IMR-90 (cell line): ENCODE measurements around the gene METTL4. TPM values are rescaled to one million over a fixed set of nuclear protein-coding genes. Genes with fewer than 3 reads are reported as not detected.
A peak's percentile ranks its signal among the peaks of the same experiment; 100 is the strongest.

Experiments used
- ATAC-seq: fragments of 200-7000 bp; cut with Tn5 transposase; 2 replicates; pipeline ENCODE4 v1.9.1; 2020; ENCODE audit warnings: low read depth, mild to moderate bottlenecking, moderate library complexity
- BruUV-seq: library from RNA; stranded (reverse); fragments of 400-500 nt; replicated peaks from 2 replicates; lab custom pipeline; 2021; lab: Mats Ljungman, UMichigan
- CTCF ChIA-PET: fragments of 300-600 bp; formaldehyde crosslinking; extraction: SDS; loops from one replicate; lab custom pipeline; 2021; ENCODE audit warnings: antibody characterized with exemption; lab: Yijun Ruan, JAX
- POLR2A ChIA-PET: fragments of 300-600 bp; sonication (Branson Sonifier 250); formaldehyde crosslinking; loops from one replicate; lab custom pipeline; 2022; ENCODE audit warnings: antibody characterized with exemption; ENCODE audit not compliant: unreplicated experiment; lab: Charles Lee
- DNase-seq: peaks from one replicate; pipeline ENCODE4 v3.0.0; 2013
- H2AFZ ChIP-seq: replicated peaks from 2 replicates; pipeline ENCODE3; 2013; ENCODE audit warnings: low read length, mild to moderate bottlenecking; ENCODE audit not compliant: poor library complexity
- H2AK5ac ChIP-seq: 2 replicates; pipeline ENCODE4 v1.6.1; 2013; ENCODE audit warnings: low read depth, low read length, inconsistent platforms
- H2AK9ac ChIP-seq: replicated peaks from 2 replicates; pipeline ENCODE3; 2013; ENCODE audit warnings: mild to moderate bottlenecking, low read depth, low read length, moderate library complexity; ENCODE audit not compliant: poor library complexity
- H2BK120ac ChIP-seq: 2 replicates; pipeline ENCODE4 v1.6.1; 2013; ENCODE audit warnings: low read depth, low read length, inconsistent platforms
- H2BK15ac ChIP-seq: 3 replicates; pipeline ENCODE4 v1.6.1; 2013; ENCODE audit warnings: low read depth, low read length, inconsistent platforms
- H2BK20ac ChIP-seq: 2 replicates; pipeline ENCODE4 v1.6.1; 2013; ENCODE audit warnings: low read depth, mild to moderate bottlenecking, inconsistent platforms, low read length, moderate library complexity
- H2BK5ac ChIP-seq: 2 replicates; pipeline ENCODE4 v1.6.1; 2013; ENCODE audit warnings: mild to moderate bottlenecking, low read depth, low read length, inconsistent platforms; ENCODE audit not compliant: poor library complexity, severe bottlenecking
- H3K14ac ChIP-seq: replicated peaks from 2 replicates; pipeline ENCODE4 v1.6.1; 2013; ENCODE audit warnings: low read depth, low read length, inconsistent platforms
- H3K18ac ChIP-seq: 2 replicates; pipeline ENCODE4 v1.6.1; 2013; ENCODE audit warnings: low read depth, low read length, control low read depth
- H3K23ac ChIP-seq: 2 replicates; pipeline ENCODE4 v1.6.1; 2013; ENCODE audit warnings: low read depth, low read length, inconsistent platforms
- H3K27ac ChIP-seq: 2 replicates; pipeline ENCODE4 v1.5.1; 2013; ENCODE audit warnings: mild to moderate bottlenecking, control low read depth, low read length; ENCODE audit not compliant: insufficient read depth
- H3K27me3 ChIP-seq: 2 replicates; pipeline ENCODE4 v1.6.1; 2013; ENCODE audit warnings: low read length; ENCODE audit not compliant: control insufficient read depth, insufficient read depth
- H3K36me3 ChIP-seq: 2 replicates; pipeline ENCODE4 v1.6.1; 2013; ENCODE audit warnings: low read length, mixed read lengths; ENCODE audit not compliant: control insufficient read depth, insufficient read depth
- H3K4ac ChIP-seq: 2 replicates; pipeline ENCODE4 v1.6.1; 2013; ENCODE audit warnings: low read depth, low read length, inconsistent platforms
- H3K4me1 ChIP-seq: 2 replicates; pipeline ENCODE4 v1.6.1; 2013; ENCODE audit warnings: low read length, mixed read lengths; ENCODE audit not compliant: control insufficient read depth, insufficient read depth
- H3K4me2 ChIP-seq: 2 replicates; pipeline ENCODE4 v1.6.1; 2013; ENCODE audit warnings: low read depth, mild to moderate bottlenecking, control low read depth, low read length, moderate library complexity
- H3K4me3 ChIP-seq: 2 replicates; pipeline ENCODE4 v1.5.1; 2013; ENCODE audit warnings: low read depth, mild to moderate bottlenecking, control low read depth, low read length, moderate library complexity; ENCODE audit not compliant: insufficient read depth
- H3K56ac ChIP-seq: 2 replicates; pipeline ENCODE4 v1.6.1; 2013; ENCODE audit warnings: low read length, inconsistent platforms; ENCODE audit not compliant: insufficient read depth; ENCODE audit errors: extremely low read depth
- H3K79me1 ChIP-seq, 2 experiments: 2 replicates each; pipeline ENCODE4 v1.6.1; 2013; ENCODE audit warnings: low read length in 2 of 2, inconsistent platforms in 1 of 2, low read depth in 1 of 2
- H3K9ac ChIP-seq: 2 replicates; pipeline ENCODE4 v1.6.1; 2013; ENCODE audit warnings: low read depth, low read length, control low read depth
- H3K9me1 ChIP-seq: 2 replicates; pipeline ENCODE4 v1.6.1; 2013; ENCODE audit warnings: low read length, inconsistent platforms; ENCODE audit not compliant: insufficient read depth
- H3K9me3 ChIP-seq: 2 replicates; pipeline ENCODE4 v1.6.1; 2013; ENCODE audit warnings: low read length; ENCODE audit not compliant: control insufficient read depth, insufficient read depth
- H4K20me1 ChIP-seq: 2 replicates; pipeline ENCODE4 v1.6.1; 2013; ENCODE audit warnings: low read length, inconsistent platforms; ENCODE audit not compliant: insufficient read depth
- H4K5ac ChIP-seq: 2 replicates; pipeline ENCODE4 v1.6.1; 2013; ENCODE audit warnings: mild to moderate bottlenecking, low read depth, low read length, control low read depth
- H4K8ac ChIP-seq, 2 experiments: 2 replicates each; pipeline ENCODE4 v1.6.1; 2013; ENCODE audit warnings: low read depth in 2 of 2, low read length in 2 of 2, control low read depth in 1 of 2, inconsistent platforms in 1 of 2
- H4K91ac ChIP-seq: 2 replicates; pipeline ENCODE4 v1.6.1; 2013; ENCODE audit warnings: low read depth, low read length, inconsistent platforms; ENCODE audit not compliant: insufficient read depth
- MAFK ChIP-seq: IDR thresholded peaks from 2 replicates; pipeline ENCODE4 v1.6.1; 2012; ENCODE audit warnings: low read depth, low read length, improper control_type of control experiment
- RCOR1 ChIP-seq: IDR thresholded peaks from 2 replicates; pipeline ENCODE4 v1.6.1; 2012; ENCODE audit warnings: mild to moderate bottlenecking, low read length, improper control_type of control experiment; ENCODE audit not compliant: insufficient replicate concordance
- WGBS, 2 experiments: methylation state at CpG; one replicate each; pipeline versions ENCODE4 v1.1.5 to v1.1.7; 2013; ENCODE audit warnings: missing lambda C conversion rate in 2 of 2; ENCODE audit not compliant: insufficient read length in 1 of 2; ENCODE audit errors: extremely low coverage in 2 of 2; 5-methylcytosine and 5-hydroxymethylcytosine counted together
- dilution Hi-C: fragments of 300-500 bp; cut with HindIII; formaldehyde crosslinking; loops from one replicate; pipeline ENCODE4 v1.14.3; 2018; ENCODE audit warnings: low sequenced_read_pairs; ENCODE audit not compliant: unreplicated experiment
- in situ Hi-C: fragments of 300-500 bp; cut with MboI; formaldehyde crosslinking; loops from 3 replicates; pipeline ENCODE4 v1.14.3; 2019; ENCODE audit warnings: low sequenced_read_pairs, inconsistent platforms, mixed read lengths
- intact Hi-C: fragments of 100-400 bp; cut with micrococcal nuclease; formaldehyde crosslinking; loops from 2 replicates; pipeline ENCODE4 v1.10.0; 2022
- polyA plus RNA-seq, 3 experiments: library from polyadenylated mRNA; depleted of rRNA; stranded (reverse); fragments of >200 nt; gene quantifications; 2 replicates each; pipeline ENCODE4 v1.2.3, GENCODE V29; 2012; ENCODE audit warnings: low replicate concordance in 1 of 3
- total RNA-seq: library from RNA; depleted of rRNA; stranded (reverse); fragments of >200 nt; gene quantifications from 2 replicates; pipeline ENCODE4 v1.2.3, GENCODE V29; 2012

METTL4 gene
- total and polyA plus RNA-seq, 2 of the 4 experiments (the other 2 are of a cell fraction): 4.9 to 5.4 TPM

GRCh38 chr18:2589345-2590068 lies 18.2 kb upstream of the METTL4 start:
- no peak overlapping the region for H2BK20ac ChIP-seq
- H3K23ac ChIP-seq: peak overlapping the region; percentile 82; the same call in 1 of the 2 replicates
- H3K4ac ChIP-seq: no peak overlapping the region
- H2AFZ ChIP-seq: no peak overlapping the region
- H3K79me1 ChIP-seq: peaks cover 0 to 14% of the 10 kb centered on the region in 2 experiments; a peak in 1 of 4 replicates
- H2AK5ac ChIP-seq: no peak overlapping the region
- no peak overlapping the region for H3K14ac ChIP-seq
- no peaks in the 10 kb centered on the region for H4K20me1 ChIP-seq
- H4K91ac ChIP-seq: no peak overlapping the region
- H3K56ac ChIP-seq: no peak overlapping the region
- no peak for DNase-seq
- H2BK120ac ChIP-seq: no peak overlapping the region
- ChIA-PET CTCF (interaction anchor here (0.5 to 0.6 kb wide), 2 partner anchors 659 to 671 kb away, joined by 3 to 4 read pairs; no protein-coding TSS in a partner anchor), POLR2A (no interaction called here)
- no CpG with 5 or more reads among the region's 3 CpGs for WGBS, 2 experiments
- H3K4me2 ChIP-seq: peak overlapping the region; percentile 47; the same call in 1 of the 2 replicates
- peaks cover 5% of the 10 kb centered on the region for H3K4me1 ChIP-seq
- no peak overlapping the region for H3K18ac ChIP-seq
- BruUV-seq: no TSS peak
- no peak overlapping the region for H3K27ac ChIP-seq
- H3K27me3 ChIP-seq: no peaks in the 10 kb centered on the region
- intact Hi-C loops (no loop called here), in situ Hi-C loops (no loop called here), dilution Hi-C loops (no loop called here)
- no peak overlapping the region for H4K5ac ChIP-seq
- no peaks in the 10 kb centered on the region for H3K9me1 ChIP-seq
- H2BK5ac ChIP-seq: no peak overlapping the region
- H3K9me3 ChIP-seq: no peaks in the 10 kb centered on the region
- no peaks in the 10 kb centered on the region; the same call in 1 of the 2 replicates for H3K36me3 ChIP-seq
- H3K9ac ChIP-seq: no peak overlapping the region
- H2AK9ac ChIP-seq: no peak overlapping the region
- H4K8ac ChIP-seq: no peak overlapping the region
- H2BK15ac ChIP-seq: no peak overlapping the region
- no peak for ATAC-seq
- no peak overlapping the region for H3K4me3 ChIP-seq
- TF ChIP-seq RCOR1 (no peak), MAFK (no peak)
